SK-N-MC (cell line): ENCODE results near the gene CBX1.

Experiments used
- EZH2 ChIP-seq: fragments of 200-600 bp; sonication (generic); IDR thresholded peaks from one replicate; pipeline ENCODE4 v1.6.1; 2017; ENCODE audit warnings: antibody characterized with exemption
- FOXP2 ChIP-seq: optimal IDR thresholded peaks from 2 replicates; pipeline ENCODE3; 2011; ENCODE audit warnings: mild to moderate bottlenecking, moderate library complexity; ENCODE audit not compliant: insufficient read depth; ENCODE audit errors: extremely low read length, control extremely low read depth
- POLR2AphosphoS5 ChIP-seq: IDR thresholded peaks from 2 replicates; pipeline ENCODE4 v1.6.1; 2012; ENCODE audit warnings: mild to moderate bottlenecking, low read depth, low read length, borderline replicate concordance

DNA sequence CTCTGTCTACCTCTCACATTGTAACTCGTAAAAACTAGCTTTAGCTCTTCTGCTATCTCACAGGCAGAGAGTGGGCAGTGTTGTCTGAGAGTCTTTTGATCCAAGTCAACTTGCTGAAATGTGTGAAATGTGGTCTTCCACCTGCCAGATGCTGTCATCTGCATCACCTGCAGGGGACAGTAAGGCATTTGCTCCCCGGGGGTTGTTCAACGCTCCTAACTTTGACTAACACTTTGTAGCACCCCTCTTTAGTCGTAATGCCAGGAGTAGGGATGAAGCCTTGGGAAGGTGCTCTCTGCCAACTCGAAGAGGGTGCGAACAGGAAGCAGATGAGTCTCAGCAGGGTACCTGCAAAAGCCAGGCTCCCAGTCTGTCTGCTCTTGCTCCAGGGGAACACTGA, 42.4 kb upstream of the CBX1 start:
- no peak for TF ChIP-seq EZH2
- TF ChIP-seq POLR2AphosphoS5: no peak
- TF ChIP-seq FOXP2: no peak
